ENCODE data around the gene TTLL11.

GRCh38 chr9:122129969-122130368, 36.9 kb upstream of the TTLL11 start:
- TF ChIP-seq CTCF (IDR thresholded peaks at IDR 0.05) (no peak), POLR2A (IDR thresholded peaks at IDR 0.05) (no peak), POLR2AphosphoS5 (IDR thresholded peaks at IDR 0.05) (no peak)

Data from upper lobe of left lung (tissue), 4 donors.